DMS153 (cell line): ENCODE results near the gene KIF1B.
"Not testable (repeated sequence)": the region's sequence is repeated elsewhere in the genome, so short reads cannot be mapped to it uniquely, and the experiment has no call there.

Experiments
- DNase-seq: peaks from one replicate; lab custom pipeline; 2025; lab: John Stamatoyannopoulos, UW

KIF1B gene

DNA sequence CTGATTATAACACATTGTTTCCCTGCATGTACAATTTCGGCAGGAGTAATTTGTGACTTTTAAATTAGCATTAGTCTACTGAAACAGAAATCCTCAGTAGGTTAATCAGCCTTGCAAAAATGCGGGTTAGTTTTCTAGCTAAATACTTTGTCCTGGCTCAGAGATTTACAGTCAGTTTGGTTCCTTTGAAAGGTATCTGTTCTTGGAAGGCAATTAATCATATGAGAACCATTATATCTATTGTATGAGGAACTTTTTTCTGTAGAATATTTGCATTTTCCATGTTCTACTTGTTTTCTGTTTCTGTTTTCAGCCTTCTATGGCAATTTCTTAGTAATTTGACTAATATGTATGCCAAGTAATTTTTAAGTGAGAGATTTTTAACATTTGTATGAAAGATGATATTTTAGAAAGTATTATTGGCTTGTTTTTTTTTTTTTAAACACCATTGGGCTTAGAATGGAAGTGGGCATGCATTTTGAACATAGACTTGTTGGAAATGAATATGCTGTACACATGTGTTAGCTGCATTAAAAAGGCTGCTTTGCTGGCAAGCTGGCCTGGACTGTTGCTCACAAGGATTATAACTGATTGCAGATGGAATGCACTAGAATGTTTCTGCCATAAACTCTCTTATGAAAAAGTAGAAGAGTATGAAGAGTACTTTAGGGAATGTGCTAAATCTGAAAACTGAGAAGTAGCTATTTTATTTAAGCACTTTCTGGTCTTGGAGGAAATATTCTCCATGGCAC is 26.2 kb downstream of the KIF1B start:
- no peak for DNase-seq

DNA sequence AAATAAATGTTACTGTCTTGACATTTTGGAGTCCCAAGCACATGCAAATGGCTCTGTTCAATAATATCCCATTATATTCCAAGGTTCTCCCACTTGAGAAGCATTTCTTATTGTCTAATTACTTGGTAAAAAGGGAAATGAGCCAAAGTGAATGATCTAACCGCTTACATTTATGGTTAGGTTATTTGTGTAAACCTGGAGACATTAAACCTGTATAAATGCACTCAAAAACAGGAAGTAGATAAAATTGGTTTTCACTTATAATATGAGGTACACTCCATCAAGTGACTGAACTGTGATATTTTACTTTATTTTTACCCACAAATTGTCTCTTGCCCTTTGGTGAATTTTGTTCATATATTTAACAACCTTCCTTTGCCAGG is 26.8 kb downstream of the KIF1B start:
- no peak for DNase-seq

DNA sequence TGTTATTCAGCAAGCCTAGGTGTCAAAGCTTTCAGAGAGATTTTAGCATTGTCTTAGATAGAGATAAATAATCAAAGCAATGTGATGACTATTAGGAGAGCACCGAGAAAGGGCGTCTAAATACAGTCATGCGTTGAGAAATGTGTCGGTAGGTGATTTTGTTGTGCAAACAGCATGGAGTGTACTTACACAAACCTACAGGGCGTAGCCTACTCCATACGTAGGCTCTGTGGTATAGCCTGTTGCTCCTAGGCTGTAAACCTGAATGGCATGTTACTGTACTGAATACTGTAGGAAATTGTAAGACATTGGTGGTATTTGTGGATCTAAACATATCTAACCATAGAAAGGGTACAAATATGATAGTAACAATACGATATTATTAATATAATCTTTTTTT is 31.8 kb downstream of the KIF1B start:
- DNase-seq = no peak

DNA sequence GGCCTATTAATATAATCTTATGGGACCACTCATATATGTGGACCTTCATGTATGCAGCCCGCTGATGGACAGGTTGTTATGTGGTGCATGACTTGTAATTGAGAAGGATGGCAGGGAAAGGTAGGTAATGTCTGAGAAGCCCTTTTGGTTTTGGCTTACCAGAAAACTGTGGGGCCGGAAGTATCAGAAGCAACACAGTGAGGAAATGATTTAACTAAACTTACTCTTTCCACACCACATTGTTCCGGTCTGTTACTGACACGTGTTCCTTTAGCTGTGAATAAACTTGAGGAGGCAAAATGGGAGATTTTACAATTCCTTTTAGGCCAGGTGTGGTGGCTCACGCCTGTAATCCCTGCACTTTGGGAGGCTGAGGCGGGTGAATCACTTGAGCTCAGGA is 32.4 kb downstream of the KIF1B start:
- no peak for DNase-seq

DNA sequence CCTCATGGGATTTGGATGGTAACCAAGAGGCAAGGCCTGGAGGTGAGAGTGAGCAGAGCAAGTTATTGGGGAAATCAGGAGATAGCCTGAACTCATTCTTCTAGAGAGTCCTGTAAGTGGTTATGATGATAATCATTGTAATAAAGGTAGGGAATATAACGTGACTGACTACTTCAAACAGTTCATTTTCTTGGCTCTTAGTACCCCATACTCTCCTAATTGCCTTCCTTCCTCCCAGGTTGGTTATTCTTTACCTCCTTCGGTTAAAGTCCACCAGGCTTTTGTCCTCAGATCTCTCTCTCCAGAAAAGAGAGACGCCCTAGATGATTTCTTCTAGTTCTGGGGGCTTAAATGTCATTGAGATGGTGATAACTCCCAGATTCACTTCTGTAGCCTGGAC is 35.3 kb downstream of the KIF1B start:
- no peak for DNase-seq

DNA sequence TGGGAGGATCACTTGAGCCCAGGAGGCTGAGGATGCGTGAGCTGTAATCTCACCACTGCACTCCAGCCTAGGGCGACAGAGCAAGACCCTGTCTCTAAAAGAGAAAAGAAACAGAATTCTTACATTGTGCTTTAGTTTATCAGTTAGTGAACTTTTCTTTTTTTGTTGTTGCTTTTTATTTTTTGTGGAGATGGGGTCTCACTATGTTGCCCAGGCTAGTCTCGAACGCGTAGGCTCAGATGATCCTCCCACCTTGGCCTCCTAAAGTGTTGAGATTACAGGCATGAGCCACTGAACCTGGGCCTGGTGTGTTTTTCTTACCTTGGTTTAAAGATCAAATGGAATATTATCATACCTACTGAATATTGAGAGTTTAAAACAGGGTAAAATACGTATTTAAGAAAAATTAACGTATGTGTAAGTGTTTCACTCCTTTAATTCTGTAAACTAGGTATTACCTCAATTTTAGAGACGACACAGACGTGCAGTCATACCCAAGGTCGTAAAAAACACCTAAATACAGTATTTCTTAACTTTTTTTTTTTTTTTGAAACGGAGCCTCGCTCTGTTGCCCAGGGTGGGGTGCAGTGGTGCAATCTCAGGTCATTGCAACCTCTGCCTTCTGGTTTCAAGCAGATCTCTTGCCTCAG is 39.6 kb downstream of the KIF1B start:
- no peak for DNase-seq

DNA sequence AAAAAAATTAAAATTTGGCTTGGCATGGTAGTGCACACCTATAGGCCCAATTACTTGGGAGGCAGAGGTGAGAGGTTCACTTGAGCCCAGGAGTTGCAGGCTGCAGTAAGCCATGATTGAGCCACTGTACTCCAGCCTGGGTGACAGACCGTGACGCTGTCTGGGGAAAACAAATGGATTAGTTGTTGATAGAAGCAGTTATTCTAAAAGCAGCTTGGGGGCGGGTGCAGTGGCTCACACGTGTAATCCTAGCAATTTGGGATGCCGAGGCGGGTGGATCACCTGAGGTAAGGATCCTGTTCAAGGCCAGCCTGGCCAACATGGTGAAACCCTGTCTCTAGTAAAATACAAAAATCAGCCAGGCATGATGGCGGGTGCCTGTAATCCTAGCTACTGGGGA is 40.3 kb downstream of the KIF1B start:
- no peak for DNase-seq

DNA sequence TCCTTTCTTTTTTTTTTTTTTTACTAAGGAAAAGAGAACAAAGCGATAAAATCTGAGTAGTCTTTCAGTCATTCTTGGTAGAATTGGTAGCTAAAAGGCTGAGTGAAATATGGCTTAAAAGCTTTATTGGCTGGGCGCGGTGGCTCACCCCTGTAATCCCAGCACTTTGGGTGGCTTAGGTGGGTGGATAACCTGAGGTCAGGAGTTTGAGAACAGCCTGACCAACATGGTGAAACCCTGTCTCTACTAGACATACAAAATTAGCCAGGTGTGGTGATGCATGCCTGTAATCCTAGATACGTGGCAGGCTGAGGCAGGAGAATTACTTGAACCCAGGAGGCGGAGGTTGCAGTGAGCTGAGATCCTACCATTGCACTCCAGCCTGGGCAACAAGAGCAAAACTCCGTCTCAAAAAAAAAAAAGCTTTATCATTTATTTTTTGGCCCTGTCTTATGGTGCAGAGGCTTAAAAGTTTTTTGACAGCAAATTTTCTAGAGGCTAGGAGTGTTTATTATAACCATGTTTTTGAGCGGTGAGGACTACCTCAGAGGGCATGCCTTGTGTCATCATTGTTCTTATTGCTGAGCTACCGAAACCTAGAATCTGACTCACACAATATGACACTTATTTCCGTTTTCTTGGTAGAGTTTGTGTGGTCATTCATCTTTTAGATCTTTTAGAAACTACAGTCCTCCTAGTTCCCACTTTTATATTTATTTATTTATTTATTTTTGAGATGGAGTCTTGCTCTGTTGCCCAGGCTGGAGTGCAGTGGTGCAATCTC is 41.1 kb downstream of the KIF1B start:
- DNase-seq = not testable (repeated sequence)

DNA sequence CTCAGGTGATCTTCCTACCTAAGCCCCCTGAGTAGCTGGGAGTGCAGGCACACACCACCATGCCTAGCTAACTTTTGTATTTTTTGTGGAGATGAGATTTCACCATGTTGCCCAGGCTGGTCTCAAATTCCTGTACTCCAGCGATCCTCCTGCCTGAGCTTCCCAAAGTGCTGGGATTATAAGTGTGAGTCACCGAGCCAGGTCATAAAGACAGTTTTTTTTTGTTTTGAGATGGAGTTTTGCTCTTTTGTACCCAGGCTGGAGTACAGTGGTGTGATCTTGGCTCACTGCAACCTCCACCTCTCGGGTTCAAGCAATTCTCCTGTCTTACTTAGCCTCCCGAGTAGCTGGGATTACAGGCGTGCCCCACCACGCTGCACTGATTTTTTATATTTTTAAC is 42.1 kb downstream of the KIF1B start:
- no peak for DNase-seq

DNA sequence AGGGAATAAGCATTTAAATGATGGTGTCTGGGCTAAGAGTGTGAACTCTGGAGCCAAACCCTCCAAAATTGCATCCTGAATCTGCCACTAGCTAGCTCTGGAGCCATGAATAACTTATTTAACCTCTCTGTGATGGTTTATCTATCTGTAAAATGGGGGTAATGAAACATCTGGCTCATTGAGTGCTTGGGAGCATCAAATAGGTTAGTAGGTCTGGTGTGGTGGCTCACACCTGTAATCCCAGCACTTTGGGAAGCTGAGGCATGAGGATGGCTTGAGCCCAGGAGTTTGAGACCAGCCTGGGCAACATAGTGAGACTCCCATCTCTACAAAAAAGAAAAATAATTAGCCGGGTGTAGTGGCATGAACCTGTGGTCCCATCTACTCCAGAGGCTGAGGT is 42.8 kb downstream of the KIF1B start:
- DNase-seq = no peak

DNA sequence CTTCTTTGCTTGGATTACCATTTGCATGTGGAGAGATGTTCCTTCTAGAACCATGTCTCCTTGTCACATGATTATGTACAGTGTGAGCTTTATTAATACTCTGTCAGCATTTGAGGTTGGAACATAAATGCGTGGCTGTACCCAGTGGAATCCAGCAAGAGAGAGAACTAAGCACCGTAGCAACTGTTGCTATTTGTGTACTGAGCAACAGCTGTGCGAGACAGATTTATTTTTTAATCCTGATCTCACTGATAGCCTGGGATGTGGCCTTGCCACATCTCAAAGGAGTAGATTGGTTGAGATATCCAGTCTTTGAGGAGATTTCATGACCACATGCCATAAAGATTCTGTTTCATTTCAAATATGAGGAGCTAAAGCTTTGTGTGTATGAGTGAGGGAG is 43.4 kb downstream of the KIF1B start:
- DNase-seq = peak; percentile 37

DNA sequence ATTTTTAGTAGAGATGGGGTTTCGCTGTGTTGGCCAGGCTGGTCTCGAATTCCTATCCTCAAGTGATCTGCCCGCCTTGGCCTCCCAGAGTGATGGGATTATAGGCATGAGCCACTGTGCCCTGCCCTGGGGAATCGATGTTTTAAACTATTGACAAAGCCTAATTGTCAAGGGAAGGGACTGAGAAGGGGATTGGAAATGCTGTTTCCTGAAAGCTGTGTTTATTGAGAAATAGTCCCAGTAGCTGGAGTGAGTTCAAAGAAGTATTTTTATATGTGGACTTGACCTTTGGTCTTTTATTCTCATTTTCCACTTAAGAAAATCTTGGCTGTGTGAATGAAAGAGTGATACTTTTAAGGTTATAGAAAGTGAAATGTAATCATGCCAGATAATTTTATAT is 47.5 kb downstream of the KIF1B start:
- DNase-seq = no peak

DNA sequence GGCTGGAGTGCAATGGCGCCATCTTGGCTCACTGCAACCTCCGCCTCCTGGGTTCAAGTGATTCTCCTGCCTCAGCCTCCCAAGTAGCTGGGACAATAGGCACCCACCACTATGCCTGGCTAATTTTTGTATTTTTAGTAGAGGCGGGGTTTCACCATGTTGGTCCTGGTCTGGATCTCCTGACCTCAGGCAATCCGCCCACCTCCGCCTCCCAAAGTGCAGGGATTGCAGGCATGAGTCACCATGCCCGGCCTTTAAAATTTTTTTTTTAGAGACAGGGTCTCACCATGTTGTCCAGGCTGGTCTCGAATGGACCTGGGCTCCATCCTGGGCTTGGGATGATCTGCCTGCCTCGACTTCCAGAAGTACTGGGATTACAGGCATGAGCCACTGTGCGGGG is 49.2 kb downstream of the KIF1B start:
- not testable (repeated sequence) for DNase-seq

DNA sequence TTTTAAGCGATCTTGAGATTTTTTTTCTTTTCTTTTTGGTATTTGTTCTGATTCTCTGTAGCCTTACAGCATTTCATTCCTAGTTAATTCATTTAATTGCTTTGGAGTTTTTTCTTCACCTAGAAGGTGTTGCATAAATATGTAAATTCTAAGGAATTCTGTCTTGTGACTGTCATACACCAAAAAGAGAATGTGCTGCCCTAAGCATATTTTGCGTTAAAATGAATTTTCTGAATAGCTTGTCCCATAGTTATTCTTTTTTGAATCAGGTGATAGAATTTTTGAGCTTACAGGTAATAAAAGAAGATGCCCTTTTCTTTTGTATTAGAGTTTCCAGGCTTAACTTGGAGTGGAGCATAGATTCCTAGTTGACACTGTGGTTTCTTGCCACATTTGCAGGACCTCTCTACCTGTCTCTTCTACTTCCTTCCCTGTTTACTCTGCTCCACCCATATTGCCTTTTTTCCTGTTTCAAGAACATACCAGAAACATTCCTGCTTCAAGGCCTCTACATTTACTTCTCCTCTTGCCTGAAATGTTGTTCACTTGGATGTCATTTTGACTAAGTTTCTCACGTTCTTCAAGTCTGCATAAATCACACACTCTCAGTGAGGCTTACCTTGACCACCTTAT is 53.2 kb downstream of the KIF1B start:
- no peak for DNase-seq

DNA sequence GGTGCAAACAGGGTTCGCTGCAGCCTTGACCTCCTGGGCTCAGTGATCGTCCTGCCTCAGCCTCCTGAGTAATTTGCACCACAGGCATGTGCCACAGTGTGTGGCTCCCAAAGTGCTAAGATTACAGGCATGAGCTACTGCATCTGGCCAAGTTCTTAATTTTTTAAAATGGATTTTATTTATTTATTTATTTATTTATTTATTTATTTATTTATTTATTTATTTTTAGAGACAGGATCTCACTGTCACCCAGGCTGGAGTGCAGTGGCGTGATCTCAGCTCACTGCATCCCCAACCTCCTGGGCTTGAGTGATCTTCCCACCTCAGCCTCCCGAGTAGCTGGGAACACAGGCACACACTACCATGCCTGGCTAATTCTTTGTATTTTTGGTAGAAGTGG is 54.7 kb downstream of the KIF1B start:
- no peak for DNase-seq

DNA sequence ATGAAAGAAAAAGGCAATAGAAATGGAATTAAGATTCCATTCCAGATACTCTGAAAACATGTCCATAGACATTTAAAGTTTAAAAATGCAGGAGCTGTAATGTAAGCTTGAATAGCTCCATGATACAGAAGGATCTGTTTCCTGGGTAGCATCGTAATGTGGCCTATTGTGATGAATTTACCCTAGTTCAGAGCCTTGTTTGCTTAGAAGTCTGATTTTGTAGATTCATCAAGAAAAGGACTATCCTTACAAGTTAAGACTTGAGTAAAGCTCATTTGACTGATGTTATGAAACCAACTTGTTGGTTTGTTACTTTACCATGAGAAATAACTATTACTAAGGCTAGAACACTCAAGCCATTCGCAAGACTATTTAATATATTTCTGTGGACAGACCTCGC is 55.5 kb downstream of the KIF1B start:
- DNase-seq = no peak

DNA sequence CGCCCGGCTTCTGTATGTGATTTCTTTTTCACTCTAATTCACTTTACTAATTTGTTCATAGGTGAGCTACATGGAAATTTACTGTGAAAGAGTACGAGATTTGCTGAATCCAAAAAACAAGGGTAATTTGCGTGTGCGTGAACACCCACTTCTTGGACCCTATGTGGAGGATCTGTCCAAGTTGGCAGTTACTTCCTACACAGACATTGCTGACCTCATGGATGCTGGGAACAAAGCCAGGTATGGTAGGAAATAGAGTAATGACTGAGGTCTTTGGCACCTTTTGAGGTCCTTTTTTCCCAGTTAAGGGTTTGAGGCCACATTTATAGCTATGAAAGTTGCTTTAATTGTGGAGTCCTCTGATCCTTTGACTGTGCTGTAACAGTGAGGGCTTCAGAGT is 56.9 kb downstream of the KIF1B start:
- no peak for DNase-seq

DNA sequence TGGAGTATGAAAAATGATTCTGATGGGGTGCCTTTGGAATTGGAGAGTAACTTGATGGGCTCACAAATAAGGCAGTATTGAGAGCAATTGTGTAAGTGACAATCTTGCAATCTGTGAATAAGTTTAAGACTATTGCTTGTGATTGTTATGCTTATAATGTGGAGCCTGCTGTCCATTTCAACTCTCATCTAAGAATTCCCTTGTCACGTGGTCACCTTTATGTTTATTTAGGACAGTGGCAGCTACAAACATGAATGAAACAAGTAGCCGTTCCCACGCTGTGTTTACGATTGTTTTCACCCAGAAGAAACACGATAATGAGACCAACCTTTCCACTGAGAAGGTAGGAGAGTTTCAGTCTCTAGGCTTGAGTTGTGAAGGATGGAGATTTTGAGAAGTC is 57.6 kb downstream of the KIF1B start:
- no peak for DNase-seq

DNA sequence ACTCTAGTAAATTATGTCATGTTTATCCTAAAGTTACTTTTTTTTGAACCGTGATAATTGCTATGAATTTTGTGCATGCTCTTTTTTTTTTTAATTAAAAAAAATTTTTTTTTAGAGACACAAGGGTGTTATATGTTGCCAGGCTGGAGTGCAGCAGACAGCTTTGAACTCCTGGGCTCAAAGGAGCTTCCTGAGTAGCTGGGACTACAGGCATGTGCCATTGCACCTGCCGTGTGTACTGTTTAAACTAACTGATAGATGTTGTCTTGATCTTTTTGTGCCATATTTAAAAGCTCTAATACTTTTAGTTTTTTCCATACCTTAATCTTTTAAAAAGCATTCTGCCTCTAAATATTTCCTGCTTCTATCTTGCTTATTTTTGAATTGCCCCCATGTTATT is 60.7 kb downstream of the KIF1B start:
- DNase-seq = no peak

DNA sequence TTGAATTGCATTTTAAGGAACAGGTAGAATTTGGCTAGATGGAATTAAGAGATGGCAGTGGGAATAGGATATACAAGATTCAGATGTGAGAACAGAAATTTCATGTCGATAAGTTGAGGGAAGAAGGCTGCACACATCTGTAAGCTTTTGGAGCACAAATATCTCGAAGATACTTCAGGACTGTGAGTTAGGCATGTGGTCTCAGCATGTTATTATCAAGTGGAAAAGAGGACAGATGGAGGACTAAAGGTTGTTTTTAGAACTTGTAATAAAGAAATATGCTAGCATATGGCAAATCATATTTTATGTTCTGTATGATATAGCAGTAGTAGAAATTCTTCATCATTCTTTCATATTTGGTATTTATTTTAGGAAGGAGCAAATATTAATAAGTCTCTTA is 61.5 kb downstream of the KIF1B start:
- no peak for DNase-seq

DNA sequence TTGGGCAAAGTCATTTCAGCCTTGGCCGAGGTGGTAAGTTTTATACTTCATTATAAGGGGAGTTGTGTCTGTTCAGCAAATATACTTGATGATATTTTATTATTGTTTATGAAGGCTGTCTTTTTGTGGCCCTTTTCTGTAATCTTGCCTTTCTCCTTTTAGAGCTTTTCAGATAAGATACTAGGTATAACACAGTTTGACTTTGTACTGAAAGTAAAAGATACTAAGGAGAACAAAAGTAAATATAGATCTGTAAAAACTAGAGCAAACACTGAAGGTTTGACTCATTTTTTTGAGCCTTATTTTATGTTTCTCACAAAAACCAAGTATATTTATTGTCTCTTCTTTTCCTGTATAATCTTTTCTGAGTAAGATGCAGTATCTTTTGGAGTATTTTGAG is 61.9 kb downstream of the KIF1B start:
- no peak for DNase-seq

DNA sequence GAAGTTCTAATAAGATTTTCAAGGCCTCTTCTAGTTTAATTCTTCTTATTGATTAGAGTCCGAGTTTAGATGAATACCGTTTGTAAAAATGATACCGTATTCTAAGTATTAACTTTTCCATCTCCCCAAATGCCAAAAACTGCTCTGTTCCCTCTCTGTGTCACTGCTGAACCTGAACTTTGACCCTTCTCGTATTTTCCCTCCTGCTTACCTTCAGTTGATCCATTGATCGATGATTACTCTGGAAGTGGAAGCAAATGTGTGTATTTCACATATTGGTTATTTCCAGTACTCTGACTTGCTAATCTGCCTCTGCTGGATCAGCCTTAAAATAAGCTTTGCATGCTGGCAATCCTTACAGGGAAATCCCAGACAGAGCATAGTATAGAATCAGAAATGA is 68.5 kb downstream of the KIF1B start:
- no peak for DNase-seq
